Measurements from ENCODE around the gene ANAPC16. TPM values are rescaled to one million over a fixed set of nuclear protein-coding genes. Genes with fewer than 3 reads are reported as not detected.

Gene ANAPC16
- total RNA-seq, 2 experiments from 2014 or later = 94.6 to 101 TPM

- Mint-ChIP-seq H3K4me1 (ENCODE audit: low read depth) (peaks cover 43% of the 10 kb centered on the region), H3K4me3 (peak overlapping the region; percentile 93), H3K36me3 (ENCODE audit: low read depth) (peaks cover 50% of the 10 kb centered on the region), H3K9me3 (no peaks in the 10 kb centered on the region), H3K27me3 (no peaks in the 10 kb centered on the region), H3K27ac (peak overlapping the region; percentile 93)
- intact Hi-C loops (cut with micrococcal nuclease) = loop anchor here (5.0 kb wide), 3 partner anchors 56 to 131 kb away; partner anchors contain the start of gene SPOCK2
- CTCF ChIA-PET = interaction anchor here (0.7 to 3.2 kb wide), 18 partner anchors 10 to 322 kb away, joined by 3 to 18 read pairs (median 4); no protein-coding TSS in a partner anchor
- POLR2A ChIA-PET = interaction anchor here (0.7 to 2.0 kb wide), 10 partner anchors 41 to 146 kb away, joined by 3 to 11 read pairs (median 4); partner anchors contain the start of gene DDIT4
- no peak for DNase-seq
- ATAC-seq = no peak
- TF ChIP-seq, protein P1, sequence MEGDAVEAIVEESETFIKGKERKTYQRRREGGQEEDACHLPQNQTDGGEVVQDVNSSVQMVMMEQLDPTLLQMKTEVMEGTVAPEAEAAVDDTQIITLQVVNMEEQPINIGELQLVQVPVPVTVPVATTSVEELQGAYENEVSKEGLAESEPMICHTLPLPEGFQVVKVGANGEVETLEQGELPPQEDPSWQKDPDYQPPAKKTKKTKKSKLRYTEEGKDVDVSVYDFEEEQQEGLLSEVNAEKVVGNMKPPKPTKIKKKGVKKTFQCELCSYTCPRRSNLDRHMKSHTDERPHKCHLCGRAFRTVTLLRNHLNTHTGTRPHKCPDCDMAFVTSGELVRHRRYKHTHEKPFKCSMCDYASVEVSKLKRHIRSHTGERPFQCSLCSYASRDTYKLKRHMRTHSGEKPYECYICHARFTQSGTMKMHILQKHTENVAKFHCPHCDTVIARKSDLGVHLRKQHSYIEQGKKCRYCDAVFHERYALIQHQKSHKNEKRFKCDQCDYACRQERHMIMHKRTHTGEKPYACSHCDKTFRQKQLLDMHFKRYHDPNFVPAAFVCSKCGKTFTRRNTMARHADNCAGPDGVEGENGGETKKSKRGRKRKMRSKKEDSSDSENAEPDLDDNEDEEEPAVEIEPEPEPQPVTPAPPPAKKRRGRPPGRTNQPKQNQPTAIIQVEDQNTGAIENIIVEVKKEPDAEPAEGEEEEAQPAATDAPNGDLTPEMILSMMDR (IDR thresholded peaks at IDR 0.05) = no peak
Measured at GRCh38 chr10:72218726-72219125, 2.9 kb downstream of the ANAPC16 start.

- POLR2A ChIA-PET = interaction anchor here (0.7 to 2.0 kb wide), 9 partner anchors 41 to 147 kb away, joined by 3 to 11 read pairs (median 4); partner anchors contain the start of gene DDIT4
- peaks cover 48% of the 10 kb centered on the region for H3K4me1 Mint-ChIP-seq (ENCODE audit: low read depth)
Measured at GRCh38 chr10:72219235-72219814, 3.5 kb downstream of the ANAPC16 start.

DNA sequence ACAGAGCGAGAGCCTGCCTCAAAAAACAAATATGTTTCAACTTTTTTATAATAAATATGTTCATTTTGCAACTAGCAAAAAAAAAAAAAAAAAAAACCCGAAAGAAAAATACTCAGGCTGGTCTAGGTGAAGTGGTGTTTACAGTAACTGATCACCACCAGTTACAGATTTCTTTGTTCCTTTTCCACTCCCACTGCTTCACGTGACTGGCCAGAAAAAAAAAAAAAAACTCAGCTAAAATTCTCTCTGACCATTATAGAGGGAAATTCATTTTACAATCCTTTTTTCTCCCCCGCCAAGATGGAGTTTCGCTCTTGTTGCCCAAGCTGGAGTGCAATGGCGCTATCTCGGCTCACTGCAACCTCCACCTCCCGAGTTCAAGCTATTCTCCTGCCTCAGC is 4.8 kb downstream of the ANAPC16 start:
- peaks cover 46% of the 10 kb centered on the region for H3K4me1 Mint-ChIP-seq (ENCODE audit: low read depth)
- TF ChIP-seq, protein P1 (IDR thresholded peaks at IDR 0.05) = no peak
- H3K27ac Mint-ChIP-seq = peak overlapping the region; percentile 79
- H3K36me3 Mint-ChIP-seq (ENCODE audit: low read depth) = peaks cover 57% of the 10 kb centered on the region
- no peaks in the 10 kb centered on the region for H3K27me3 Mint-ChIP-seq
- DNase-seq (no peak), ATAC-seq (no peak)
- POLR2A ChIA-PET = interaction anchor here (0.6 to 1.4 kb wide), 4 partner anchors 9 to 107 kb away, joined by 3 to 5 read pairs (median 3); no protein-coding TSS in a partner anchor
- H3K9me3 Mint-ChIP-seq = no peaks in the 10 kb centered on the region
- CTCF ChIA-PET = interaction anchor here (1.2 to 4.1 kb wide), 6 partner anchors 16 to 117 kb away, joined by 3 to 25 read pairs (median 4); no protein-coding TSS in a partner anchor
- no peak overlapping the region for H3K4me3 Mint-ChIP-seq
- intact Hi-C loops (cut with micrococcal nuclease) = no loop called here

More at GRCh38 chr10:72219235-72219814, 3.5 kb downstream of the ANAPC16 start:
- CTCF ChIA-PET = interaction anchor here (0.7 to 3.2 kb wide), 20 partner anchors 9 to 323 kb away, joined by 3 to 18 read pairs (median 4); no protein-coding TSS in a partner anchor
- no peaks in the 10 kb centered on the region for H3K27me3 Mint-ChIP-seq
- peak overlapping the region; percentile 93 for H3K4me3 Mint-ChIP-seq
- H3K27ac Mint-ChIP-seq = peak overlapping the region; percentile 93
- intact Hi-C loops (cut with micrococcal nuclease) = loop anchor here (5.0 kb wide), 3 partner anchors 57 to 132 kb away; partner anchors contain the start of gene SPOCK2
- H3K36me3 Mint-ChIP-seq (ENCODE audit: low read depth) = peaks cover 55% of the 10 kb centered on the region
- H3K9me3 Mint-ChIP-seq = no peaks in the 10 kb centered on the region
- TF ChIP-seq, protein P1 (IDR thresholded peaks at IDR 0.05) = no peak
- DNase-seq (no peak), ATAC-seq (no peak)

GRCh38 chr10:72221278-72221677 is 5.5 kb downstream of the ANAPC16 start:
- intact Hi-C loops (cut with micrococcal nuclease) = no loop called here
- CTCF ChIA-PET = interaction anchor here (1.5 to 4.1 kb wide), 7 partner anchors 12 to 116 kb away, joined by 3 to 25 read pairs (median 8); no protein-coding TSS in a partner anchor
- no peak for ATAC-seq
- no peaks in the 10 kb centered on the region for H3K27me3 Mint-ChIP-seq
- H3K36me3 Mint-ChIP-seq (ENCODE audit: low read depth) = peaks cover 57% of the 10 kb centered on the region
- POLR2A ChIA-PET = interaction anchor here (0.6 to 1.5 kb wide), 5 partner anchors 8 to 392 kb away, joined by 3 to 5 read pairs (median 3); no protein-coding TSS in a partner anchor
- H3K27ac Mint-ChIP-seq = no peak overlapping the region
- peaks cover 46% of the 10 kb centered on the region for H3K4me1 Mint-ChIP-seq (ENCODE audit: low read depth)
- no peak for DNase-seq
- TF ChIP-seq, protein P1 (IDR thresholded peaks at IDR 0.05) = no peak
- no peaks in the 10 kb centered on the region for H3K9me3 Mint-ChIP-seq
- no peak overlapping the region for H3K4me3 Mint-ChIP-seq

Data from activated CD8-positive, alpha-beta T cell treated with anti-CD3 and anti-CD28 coated beads for 36 hours (primary cell).